HUES6 (cell line): ENCODE measurements around the gene UBASH3B.

Source experiments
- H3K27ac ChIP-seq: 2 replicates; pipeline ENCODE4 v1.7.0; 2013; ENCODE audit warnings: low read depth, mild to moderate bottlenecking, low read length, inconsistent platforms
- H3K27me3 ChIP-seq: 2 replicates; pipeline ENCODE4 v1.6.1; 2013; ENCODE audit warnings: low read length; ENCODE audit not compliant: control insufficient read depth, insufficient read depth
- H3K36me3 ChIP-seq: 2 replicates; pipeline ENCODE4 v1.6.1; 2013; ENCODE audit warnings: low read length; ENCODE audit not compliant: control insufficient read depth, insufficient read depth
- H3K4me1 ChIP-seq: 2 replicates; pipeline ENCODE4 v1.6.1; 2013; ENCODE audit warnings: low read length; ENCODE audit not compliant: control insufficient read depth, insufficient read depth
- H3K4me3 ChIP-seq: 2 replicates; pipeline ENCODE4 v1.5.1; 2013; ENCODE audit warnings: low read depth, low read length
- H3K9ac ChIP-seq: one replicate; pipeline ENCODE4 v1.6.1; 2013; ENCODE audit warnings: mild to moderate bottlenecking, low read length
- H3K9me3 ChIP-seq: 2 replicates; pipeline ENCODE4 v1.6.1; 2013; ENCODE audit warnings: low read depth, low read length; ENCODE audit not compliant: control insufficient read depth, insufficient read depth

UBASH3B gene

DNA sequence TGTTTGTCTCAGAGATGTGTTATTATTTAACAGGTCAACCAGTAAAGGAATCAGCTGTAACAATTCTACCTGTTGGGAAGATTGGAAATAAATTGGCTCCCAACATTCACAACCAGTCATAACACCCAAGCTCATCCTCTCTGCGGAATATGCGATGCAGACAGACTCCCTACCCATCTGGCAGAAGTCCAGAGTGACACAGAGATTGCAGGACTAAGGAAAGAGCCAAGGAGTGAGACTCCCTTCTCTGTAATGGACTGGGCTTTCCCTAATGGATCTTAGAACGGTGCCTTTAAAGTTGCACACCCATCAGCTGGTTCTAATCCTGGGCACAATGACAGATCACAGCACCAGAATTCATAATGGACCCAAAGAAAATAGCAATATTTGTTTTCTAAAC lies 27.8 kb upstream of the UBASH3B start:
- no peaks in the 10 kb centered on the region for H3K27me3 ChIP-seq
- H3K9me3 ChIP-seq, result no peaks in the 10 kb centered on the region
- no peaks in the 10 kb centered on the region for H3K36me3 ChIP-seq
- no peak overlapping the region for H3K4me3 ChIP-seq
- H3K9ac ChIP-seq, result no peak overlapping the region
- no peaks in the 10 kb centered on the region for H3K4me1 ChIP-seq
- H3K27ac ChIP-seq, result no peak overlapping the region

DNA sequence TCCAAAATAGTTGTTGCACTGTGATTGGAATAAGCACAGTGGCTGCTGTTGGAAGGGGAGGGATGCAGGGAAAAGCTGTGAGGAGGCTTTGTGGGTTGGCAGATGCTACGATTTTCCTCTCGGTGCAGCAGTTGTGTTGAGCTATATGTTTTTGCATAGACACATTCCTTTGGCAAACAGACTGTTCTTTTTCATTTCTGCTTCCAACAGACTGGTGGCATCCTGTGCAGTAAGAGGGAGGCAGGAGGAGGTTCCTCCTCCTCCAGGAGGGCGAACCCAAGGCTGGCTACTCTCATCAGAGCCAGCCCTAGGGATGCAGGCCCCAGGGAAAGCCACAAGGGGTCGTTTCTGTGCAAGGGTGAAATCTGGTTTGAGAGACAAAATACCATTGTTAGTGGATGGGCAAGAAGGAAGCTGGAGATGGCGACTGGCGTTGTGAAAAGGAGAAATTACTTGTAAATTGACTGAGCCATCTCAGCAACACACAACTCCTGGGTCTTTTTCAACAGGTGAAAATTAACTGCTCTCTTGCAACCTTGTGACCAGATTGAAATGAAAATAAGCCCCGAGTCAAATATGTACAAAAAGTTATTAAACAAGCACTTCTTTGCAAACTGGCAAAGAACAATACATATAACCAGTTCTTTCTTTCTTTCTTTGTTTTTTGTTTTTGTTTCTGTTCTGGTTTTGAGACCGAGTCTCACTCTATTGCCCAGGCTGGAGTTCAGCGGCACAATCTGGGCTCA lies 26.5 kb upstream of the UBASH3B start:
- no peak overlapping the region for H3K4me3 ChIP-seq
- no peaks in the 10 kb centered on the region for H3K27me3 ChIP-seq
- no peaks in the 10 kb centered on the region for H3K9me3 ChIP-seq
- no peak overlapping the region for H3K9ac ChIP-seq
- H3K4me1 ChIP-seq, result no peaks in the 10 kb centered on the region
- H3K36me3 ChIP-seq, result no peaks in the 10 kb centered on the region
- H3K27ac ChIP-seq, result no peak overlapping the region

DNA sequence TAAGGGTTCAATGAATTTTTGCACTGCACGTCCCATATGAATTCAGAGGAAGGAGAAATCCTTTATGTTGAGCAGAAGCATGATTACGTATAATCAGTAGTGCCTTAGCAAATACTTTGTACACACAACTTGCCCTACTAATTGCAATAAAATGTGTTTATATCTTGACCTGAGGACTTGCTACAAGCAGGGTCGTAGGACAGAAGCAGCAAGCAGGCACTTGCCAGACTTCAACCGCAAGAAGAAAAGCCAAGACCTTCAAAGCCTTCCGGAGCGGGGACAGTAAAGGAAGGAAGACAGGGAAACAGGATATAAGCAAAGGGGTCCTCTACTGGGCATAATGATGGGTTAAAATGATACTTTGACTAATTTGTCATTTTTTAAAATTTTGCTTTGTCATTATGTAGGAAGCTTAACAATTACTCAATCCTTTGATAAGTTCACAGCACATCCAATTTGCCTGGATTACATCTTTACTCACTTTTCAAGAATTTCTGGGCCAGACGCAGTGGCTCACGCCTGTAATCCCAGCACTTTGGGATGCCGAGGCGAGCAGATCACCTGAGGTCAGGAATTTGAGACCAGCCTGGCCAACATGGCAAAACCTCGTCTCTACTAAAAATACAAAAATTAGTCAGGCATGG lies 23.2 kb upstream of the UBASH3B start:
- no peaks in the 10 kb centered on the region for H3K27me3 ChIP-seq
- H3K27ac ChIP-seq, result no peak overlapping the region
- H3K36me3 ChIP-seq, result no peaks in the 10 kb centered on the region
- no peaks in the 10 kb centered on the region for H3K4me1 ChIP-seq
- no peak overlapping the region for H3K9ac ChIP-seq
- H3K4me3 ChIP-seq, result no peak overlapping the region
- H3K9me3 ChIP-seq, result no peaks in the 10 kb centered on the region

DNA sequence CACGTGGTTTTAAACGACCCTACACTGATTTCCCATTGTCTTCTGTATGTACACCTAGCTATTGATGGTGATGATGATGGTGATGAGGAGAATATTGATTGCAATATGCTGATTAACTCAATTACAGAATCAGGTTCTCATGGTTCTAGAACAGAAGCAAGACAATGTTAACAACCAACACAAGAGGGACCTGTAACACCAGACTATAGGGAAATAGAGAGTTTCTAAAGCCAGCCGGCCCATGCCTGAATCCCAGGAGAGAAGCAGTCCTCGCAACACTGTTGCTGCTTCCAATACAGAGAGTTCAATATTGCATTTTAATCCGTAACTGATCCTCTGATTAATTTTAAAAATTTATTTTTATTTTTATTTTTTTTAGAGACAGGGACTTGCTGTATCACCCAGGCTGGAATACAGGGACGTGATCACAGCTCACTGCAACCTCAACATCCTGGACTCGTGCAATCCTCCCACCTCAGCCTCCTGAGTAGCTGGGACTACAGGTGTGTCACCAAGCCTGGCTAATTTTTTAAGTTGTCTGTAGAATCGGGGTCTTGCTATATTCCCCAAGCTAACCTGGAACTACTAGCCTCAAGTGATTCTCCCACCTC lies 22.2 kb upstream of the UBASH3B start:
- H3K9me3 ChIP-seq, result no peaks in the 10 kb centered on the region
- H3K27me3 ChIP-seq, result no peaks in the 10 kb centered on the region
- H3K27ac ChIP-seq, result no peak overlapping the region
- no peak overlapping the region for H3K9ac ChIP-seq
- H3K4me3 ChIP-seq, result no peak overlapping the region
- H3K36me3 ChIP-seq, result no peaks in the 10 kb centered on the region
- no peaks in the 10 kb centered on the region for H3K4me1 ChIP-seq

GRCh38 chr11:122634501-122634900 lies 21.0 kb upstream of the UBASH3B start:
- H3K4me1 ChIP-seq, result no peaks in the 10 kb centered on the region
- H3K9ac ChIP-seq, result no peak overlapping the region

DNA sequence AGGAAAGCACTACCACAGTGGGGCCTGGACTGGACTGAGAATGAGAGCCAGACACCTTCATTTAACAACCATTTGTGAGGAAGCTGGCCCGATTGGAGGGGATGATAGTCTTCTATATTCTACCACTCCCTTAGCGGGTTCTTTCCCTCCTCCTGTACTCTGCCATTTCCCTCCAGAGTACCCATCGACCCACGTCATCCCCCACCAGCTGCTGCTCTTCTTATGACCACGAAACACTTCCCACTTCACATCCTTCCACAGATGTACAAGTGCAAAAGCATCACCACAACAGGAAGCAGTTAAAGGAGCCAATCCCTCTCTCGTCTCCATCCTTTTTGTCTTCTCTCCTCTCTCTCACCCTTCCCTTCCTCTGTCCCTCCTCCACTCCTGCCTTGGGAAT lies 18.0 kb upstream of the UBASH3B start:
- no peak overlapping the region for H3K27ac ChIP-seq
- H3K4me3 ChIP-seq, result no peak overlapping the region
- H3K4me1 ChIP-seq, result no peaks in the 10 kb centered on the region
- H3K27me3 ChIP-seq, result no peaks in the 10 kb centered on the region
- H3K9ac ChIP-seq, result no peak overlapping the region
- no peaks in the 10 kb centered on the region for H3K36me3 ChIP-seq
- no peaks in the 10 kb centered on the region for H3K9me3 ChIP-seq

More at GRCh38 chr11:122634501-122634900, 21.0 kb upstream of the UBASH3B start:
- Histone ChIP-seq H3K27ac (no peak overlapping the region), H3K36me3 (no peaks in the 10 kb centered on the region), H3K9me3 (no peaks in the 10 kb centered on the region), H3K4me3 (no peak overlapping the region), H3K27me3 (no peaks in the 10 kb centered on the region)

GRCh38 chr11:122642472-122642922 lies 13.0 kb upstream of the UBASH3B start:
- Histone ChIP-seq H3K36me3 (no peaks in the 10 kb centered on the region), H3K9me3 (no peaks in the 10 kb centered on the region), H3K4me1 (no peaks in the 10 kb centered on the region), H3K27me3 (no peaks in the 10 kb centered on the region), H3K27ac (no peak overlapping the region), H3K9ac (no peak overlapping the region), H3K4me3 (no peak overlapping the region)

DNA sequence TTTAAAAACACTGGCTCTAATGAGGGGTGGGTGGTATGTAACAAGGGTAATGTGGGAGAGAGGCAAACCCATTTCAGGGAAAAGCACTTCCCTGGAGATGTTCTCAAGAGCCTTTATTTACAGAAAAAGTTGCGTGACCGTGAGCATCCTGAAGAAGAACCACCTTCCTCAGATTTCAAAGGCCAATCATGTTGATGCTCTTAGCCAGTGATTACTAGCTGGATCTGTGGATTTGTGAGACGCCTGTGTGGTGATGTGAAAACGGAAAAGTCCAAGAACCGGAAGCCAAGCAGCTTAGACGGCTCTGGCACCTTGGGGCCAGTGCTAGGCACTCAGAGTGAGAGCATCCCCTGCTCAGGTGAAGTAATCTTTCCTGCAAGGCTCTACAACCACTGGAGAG lies 12.6 kb upstream of the UBASH3B start:
- Histone ChIP-seq H3K27ac (no peak overlapping the region), H3K27me3 (no peaks in the 10 kb centered on the region), H3K9ac (no peak overlapping the region), H3K4me1 (no peaks in the 10 kb centered on the region), H3K4me3 (no peak overlapping the region), H3K36me3 (no peaks in the 10 kb centered on the region), H3K9me3 (no peaks in the 10 kb centered on the region)

- Histone ChIP-seq H3K36me3 (no peaks in the 10 kb centered on the region), H3K4me3 (no peak overlapping the region), H3K9ac (no peak overlapping the region), H3K4me1 (no peaks in the 10 kb centered on the region), H3K27me3 (no peaks in the 10 kb centered on the region), H3K27ac (no peak overlapping the region), H3K9me3 (no peaks in the 10 kb centered on the region)
These were observed 9.7 kb upstream of the UBASH3B start for GRCh38 chr11:122645847-122646246.

DNA sequence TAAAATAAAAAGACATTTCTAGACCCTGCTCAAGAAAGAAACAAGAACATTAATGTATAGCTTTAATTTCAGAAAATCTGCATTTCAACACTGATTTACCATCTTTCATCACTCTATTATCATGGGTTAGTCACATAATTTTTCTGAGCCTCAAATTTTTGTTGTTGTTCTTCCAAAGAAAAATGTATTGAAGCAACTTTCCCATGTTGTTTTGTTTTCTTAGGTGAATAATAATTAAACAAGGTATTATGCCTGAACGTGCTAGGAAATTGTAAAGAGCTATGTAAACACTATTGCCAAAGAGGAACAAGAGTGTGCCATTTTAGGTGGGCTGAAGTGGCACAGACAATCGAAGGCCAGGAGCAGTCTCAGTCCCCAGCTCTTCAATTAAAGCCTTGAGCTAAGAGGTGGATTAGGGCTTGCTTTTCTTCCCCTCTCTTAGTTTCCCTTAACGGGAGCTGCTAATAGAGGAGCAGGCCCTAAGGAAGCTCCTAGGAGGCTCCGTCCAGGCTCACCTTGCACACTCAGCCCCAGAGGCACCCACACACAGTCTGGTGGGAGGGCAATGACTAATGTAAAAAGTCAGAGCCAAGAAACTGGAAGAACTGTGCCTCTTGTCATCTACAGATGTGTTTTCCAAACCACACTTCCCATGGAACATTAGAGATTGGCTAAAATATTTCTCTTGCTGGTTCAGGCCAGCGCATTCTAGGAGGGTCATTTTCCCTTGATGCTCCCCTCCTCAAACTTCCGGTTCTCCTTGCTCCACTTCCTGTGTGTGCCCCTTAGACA lies 8.8 kb upstream of the UBASH3B start:
- no peak overlapping the region for H3K9ac ChIP-seq

More for the DNA sequence above, 8.8 kb upstream of the UBASH3B start:
- Histone ChIP-seq H3K4me1 (no peaks in the 10 kb centered on the region), H3K4me3 (no peak overlapping the region), H3K9me3 (no peaks in the 10 kb centered on the region), H3K27ac (no peak overlapping the region), H3K36me3 (no peaks in the 10 kb centered on the region), H3K27me3 (no peaks in the 10 kb centered on the region)
